Panc1 (cell line): ENCODE results near the gene TRRAP. TPM values are rescaled to one million over a fixed set of nuclear protein-coding genes. Genes with fewer than 3 reads are reported as not detected.
A peak's percentile ranks its signal among the peaks of the same experiment; 100 is the strongest.

Source experiments
- ATAC-seq: fragments of 200-7000 bp; cut with Tn5 transposase; 2 replicates; pipeline ENCODE4 v1.9.1; 2020; ENCODE audit warnings: mild to moderate bottlenecking, moderate library complexity
- BruUV-seq: library from RNA; stranded (reverse); fragments of 400-500 nt; replicated peaks from 2 replicates; lab custom pipeline; 2021; lab: Mats Ljungman, UMichigan
- CTCF ChIA-PET: fragments of 300-600 bp; sonication (Branson Sonifier 250); formaldehyde crosslinking; loops from one replicate; lab custom pipeline; 2022; ENCODE audit warnings: antibody characterized with exemption; lab: Charles Lee
- POLR2A ChIA-PET: fragments of 300-600 bp; sonication (Branson Sonifier 250); formaldehyde crosslinking; loops from one replicate; lab custom pipeline; 2022; ENCODE audit warnings: antibody characterized with exemption; lab: Charles Lee
- DNase-seq: peaks from one replicate; pipeline ENCODE4 v3.0.0-alpha.2; 2010; ENCODE audit warnings: low read depth, low spot score
- H3K27ac ChIP-seq: 2 replicates; pipeline ENCODE4 v1.5.1; 2011; ENCODE audit warnings: mild to moderate bottlenecking, low read length, inconsistent platforms
- H3K27me3 ChIP-seq: fragments of 200-500 bp; sonication (Bioruptor generic); 2 replicates; pipeline ENCODE4 v1.6.0; 2014; ENCODE audit warnings: low read length, inconsistent platforms; ENCODE audit not compliant: control insufficient read depth, insufficient read depth
- H3K36me3 ChIP-seq: fragments of 200-500 bp; sonication (Bioruptor generic); 2 replicates; pipeline ENCODE4 v1.5.1; 2014; ENCODE audit warnings: inconsistent platforms, mild to moderate bottlenecking, low read length, moderate library complexity; ENCODE audit not compliant: control insufficient read depth, insufficient read depth
- H3K4me1 ChIP-seq: 2 replicates; pipeline ENCODE4 v1.5.1; 2011; ENCODE audit warnings: inconsistent platforms, mild to moderate bottlenecking, low read length, moderate library complexity; ENCODE audit not compliant: control insufficient read depth, insufficient read depth
- H3K4me3 ChIP-seq, 2 experiments: 2 replicates each; pipeline ENCODE4 v1.5.1; 2011 to 2012; ENCODE audit warnings: low read depth in 2 of 2, low read length in 2 of 2, mild to moderate bottlenecking in 2 of 2, inconsistent platforms in 1 of 2, moderate library complexity in 1 of 2
- H3K9me3 ChIP-seq: fragments of 200-500 bp; sonication (Bioruptor generic); 2 replicates; pipeline ENCODE4 v1.5.1; 2014; ENCODE audit warnings: low read depth, mild to moderate bottlenecking, inconsistent platforms, low read length, moderate library complexity; ENCODE audit not compliant: control insufficient read depth, insufficient read depth
- POLR2AphosphoS5 ChIP-seq: IDR thresholded peaks from 2 replicates; pipeline ENCODE4 v1.6.1; 2012; ENCODE audit warnings: mild to moderate bottlenecking, low read depth, low read length, moderate library complexity
- REST ChIP-seq, 2 experiments: IDR thresholded peaks; 2 replicates each; pipeline ENCODE4 v1.6.1; 2011 to 2012; ENCODE audit warnings: low read depth in 2 of 2, control low read depth in 1 of 2, low read length in 1 of 2, mild to moderate bottlenecking in 1 of 2, moderate library complexity in 1 of 2; ENCODE audit not compliant: insufficient read depth in 1 of 2
- SIN3A ChIP-seq: IDR thresholded peaks from 2 replicates; pipeline ENCODE4 v1.6.1; 2012; ENCODE audit warnings: low read depth, mild to moderate bottlenecking, low read length, moderate library complexity, borderline replicate concordance; ENCODE audit not compliant: insufficient read depth
- TCF7L2 ChIP-seq: IDR thresholded peaks from 2 replicates; pipeline ENCODE4 v1.6.1; 2011; ENCODE audit warnings: mild to moderate bottlenecking, low read depth, low read length, inconsistent platforms
- in situ Hi-C: cut with HindIII; loops from 2 replicates; pipeline ENCODE4 v1.10.0; 2016; ENCODE audit warnings: low sequenced_read_pairs, low pct_unique_long_range_greater_than_20kb
- intact Hi-C: fragments of 100-400 bp; cut with micrococcal nuclease; formaldehyde crosslinking; loops from one replicate; pipeline ENCODE4 v1.10.0; 2022; ENCODE audit not compliant: unreplicated experiment
- total RNA-seq: library from RNA; stranded (reverse); gene quantifications from one replicate; pipeline ENCODE4 v1.2.1, GENCODE V29; 2021; ENCODE audit not compliant: unreplicated experiment
- TF ChIP-seq, protein P1 (sequence below): fragments of 450-650 bp; IDR thresholded peaks from 2 replicates; pipeline ENCODE4 v1.5.1; 2017; ENCODE audit warnings: mild to moderate bottlenecking

Gene TRRAP
- total RNA-seq, 1 experiment from 2014 or later: 44.9 TPM

GRCh38 chr7:98834949-98835348, 43.4 kb upstream of the TRRAP start:
- DNase-seq: no peak
- no peaks in the 10 kb centered on the region for H3K9me3 ChIP-seq
- H3K36me3 ChIP-seq: no peaks in the 10 kb centered on the region
- ChIA-PET CTCF (interaction anchor here (0.5 to 1.1 kb wide), 3 partner anchors 28 to 236 kb away, joined by 3 to 5 read pairs (median 3); no protein-coding TSS in a partner anchor), POLR2A (interaction anchor here (0.5 kb wide), 1 partner anchor 50 kb away, joined by 6 read pairs; no protein-coding TSS in a partner anchor)
- H3K4me1 ChIP-seq: no peaks in the 10 kb centered on the region
- no peak for ATAC-seq
- in situ Hi-C loops: no loop called here
- no peak overlapping the region for H3K27ac ChIP-seq
- intact Hi-C loops: no loop called here
- H3K4me3 ChIP-seq: no peak overlapping the region
- TF ChIP-seq POLR2AphosphoS5 (no peak), TCF7L2 (no peak), SIN3A (no peak), REST (IDR thresholded peaks at IDR 0.05; ENCODE audit: insufficient read depth in 1 of 2, low read depth in 2 of 2, low read length in 1 of 2) (no peak)
- TF ChIP-seq, protein P1, sequence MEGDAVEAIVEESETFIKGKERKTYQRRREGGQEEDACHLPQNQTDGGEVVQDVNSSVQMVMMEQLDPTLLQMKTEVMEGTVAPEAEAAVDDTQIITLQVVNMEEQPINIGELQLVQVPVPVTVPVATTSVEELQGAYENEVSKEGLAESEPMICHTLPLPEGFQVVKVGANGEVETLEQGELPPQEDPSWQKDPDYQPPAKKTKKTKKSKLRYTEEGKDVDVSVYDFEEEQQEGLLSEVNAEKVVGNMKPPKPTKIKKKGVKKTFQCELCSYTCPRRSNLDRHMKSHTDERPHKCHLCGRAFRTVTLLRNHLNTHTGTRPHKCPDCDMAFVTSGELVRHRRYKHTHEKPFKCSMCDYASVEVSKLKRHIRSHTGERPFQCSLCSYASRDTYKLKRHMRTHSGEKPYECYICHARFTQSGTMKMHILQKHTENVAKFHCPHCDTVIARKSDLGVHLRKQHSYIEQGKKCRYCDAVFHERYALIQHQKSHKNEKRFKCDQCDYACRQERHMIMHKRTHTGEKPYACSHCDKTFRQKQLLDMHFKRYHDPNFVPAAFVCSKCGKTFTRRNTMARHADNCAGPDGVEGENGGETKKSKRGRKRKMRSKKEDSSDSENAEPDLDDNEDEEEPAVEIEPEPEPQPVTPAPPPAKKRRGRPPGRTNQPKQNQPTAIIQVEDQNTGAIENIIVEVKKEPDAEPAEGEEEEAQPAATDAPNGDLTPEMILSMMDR: no peak
- no TSS peak for BruUV-seq
- no peaks in the 10 kb centered on the region for H3K27me3 ChIP-seq

GRCh38 chr7:98836811-98837629, 41.3 kb upstream of the TRRAP start:
- H3K27me3 ChIP-seq: no peaks in the 10 kb centered on the region
- intact Hi-C loops (no loop called here), in situ Hi-C loops (no loop called here)
- ChIA-PET CTCF (interaction anchor here (0.6 to 1.0 kb wide), 3 partner anchors 56 to 402 kb away, joined by 3 to 5 read pairs (median 3); no protein-coding TSS in a partner anchor), POLR2A (interaction anchor here (0.6 kb wide), 1 partner anchor 420 kb away, joined by 3 read pairs; no protein-coding TSS in a partner anchor)
- H3K27ac ChIP-seq: no peak overlapping the region
- TF ChIP-seq REST (IDR thresholded peaks at IDR 0.05; ENCODE audit: insufficient read depth in 1 of 2, low read depth in 2 of 2, low read length in 1 of 2): no peak
- TF ChIP-seq, protein P1: peak; percentile 91
- no peak for DNase-seq
- no peaks in the 10 kb centered on the region for H3K36me3 ChIP-seq
- BruUV-seq: no TSS peak
- H3K4me3 ChIP-seq: no peak overlapping the region
- ATAC-seq: peak; percentile 68
- H3K4me1 ChIP-seq: no peaks in the 10 kb centered on the region
- no peaks in the 10 kb centered on the region for H3K9me3 ChIP-seq
